GM21619 (cell line): ENCODE results near the gene PDE4D.
A peak's percentile ranks its signal among the peaks of the same experiment; 100 is the strongest.
"Not testable (repeated sequence)": the region's sequence is repeated elsewhere in the genome, so short reads cannot be mapped to it uniquely, and the experiment has no call there.

ENCODE experiments used
- ATAC-seq: cut with Tn5 transposase; IDR thresholded peaks from one replicate; pipeline ENCODE4 v1.9.1; 2021; ENCODE audit not compliant: unreplicated experiment

PDE4D gene

GRCh38 chr5:59066367-59067163 lies 827.0 kb downstream of the PDE4D start:
- ATAC-seq = no peak

GRCh38 chr5:59065554-59065953 lies 828.0 kb downstream of the PDE4D start:
- no peak for ATAC-seq

GRCh38 chr5:59064293-59064692 lies 829.2 kb downstream of the PDE4D start:
- ATAC-seq = no peak

GRCh38 chr5:59062986-59063683 lies 830.4 kb downstream of the PDE4D start:
- ATAC-seq = no peak

- ATAC-seq = no peak
Observed at GRCh38 chr5:59061377-59061776, 832.1 kb downstream of the PDE4D start.

- no peak for ATAC-seq
Observed at GRCh38 chr5:59058969-59059687, 834.4 kb downstream of the PDE4D start.

GRCh38 chr5:59058237-59058636 lies 835.3 kb downstream of the PDE4D start:
- ATAC-seq = no peak

GRCh38 chr5:59056599-59056998 lies 836.9 kb downstream of the PDE4D start:
- not testable (repeated sequence) for ATAC-seq

- no peak for ATAC-seq
Observed at GRCh38 chr5:59055745-59056448, 837.6 kb downstream of the PDE4D start.

- no peak for ATAC-seq
Observed at GRCh38 chr5:59054963-59055528, 838.5 kb downstream of the PDE4D start.

- ATAC-seq = no peak
Observed at GRCh38 chr5:59051951-59052350, 841.6 kb downstream of the PDE4D start.

GRCh38 chr5:59049095-59049494 lies 844.4 kb downstream of the PDE4D start:
- ATAC-seq = no peak

- no peak for ATAC-seq
Observed at GRCh38 chr5:59042201-59043055, 851.1 kb downstream of the PDE4D start.

- no peak for ATAC-seq
Observed at GRCh38 chr5:59041355-59041754, 852.2 kb downstream of the PDE4D start.

- ATAC-seq = no peak
Observed at GRCh38 chr5:59040804-59041201, 852.7 kb downstream of the PDE4D start.

GRCh38 chr5:59040024-59040803 lies 853.3 kb downstream of the PDE4D start:
- no peak for ATAC-seq

- ATAC-seq = peak; percentile 79
Observed at GRCh38 chr5:59039296-59040023, 854.1 kb downstream of the PDE4D start.

- no peak for ATAC-seq
Observed at GRCh38 chr5:59038798-59039295, 854.7 kb downstream of the PDE4D start.
